B cell (primary cell): ENCODE data around the gene CCBE1. TPM values are rescaled to one million over a fixed set of nuclear protein-coding genes. Genes with fewer than 3 reads are reported as not detected.

ENCODE experiments used
- ATAC-seq: fragments of 200-7000 bp; cut with Tn5 transposase; one replicate; pipeline ENCODE4 v1.10.0; 2021; ENCODE audit warnings: low read depth, mild to moderate bottlenecking, moderate number of reproducible peaks, moderate library complexity
- CTCF ChIA-PET: fragments of 350-600 bp; sonication (Branson Sonifier 250); formaldehyde crosslinking; loops from one replicate; lab custom pipeline; 2021; ENCODE audit warnings: antibody characterized with exemption, inconsistent platforms; lab: Charles Lee
- POLR2A ChIA-PET: fragments of 350-600 bp; sonication (Branson Sonifier 250); formaldehyde crosslinking; loops from one replicate; lab custom pipeline; 2021; ENCODE audit warnings: antibody characterized with exemption; lab: Charles Lee
- DNase-seq: peaks from one replicate; pipeline ENCODE4 v3.0.0; 2013
- H2AFZ ChIP-seq: 2 replicates; pipeline ENCODE4 v1.6.1; 2012; ENCODE audit warnings: mild to moderate bottlenecking, low read depth, low read length; ENCODE audit not compliant: insufficient read depth, poor library complexity, severe bottlenecking
- H3K27ac ChIP-seq, 2 donors: 1 replicate in 1 of 2; 2 replicates in 1 of 2; pipeline ENCODE4 v1.5.1; 2012 to 2013; ENCODE audit warnings: low read length in 2 of 2, mild to moderate bottlenecking in 2 of 2, moderate library complexity in 1 of 2
- H3K27me3 ChIP-seq, 4 experiments: fragments of 200-600 bp in 1 of 4; sonication (generic) in 1 of 4; replicated peaks in 1 of 4; 1 replicate in 2 of 4; 2 replicates in 2 of 4; pipeline versions ENCODE4 v1.6.1 to v1.7.0; 2013 to 2016; ENCODE audit warnings: low read length in 3 of 4, mild to moderate bottlenecking in 2 of 4, mixed read lengths in 1 of 4, moderate library complexity in 1 of 4; ENCODE audit not compliant: insufficient read depth in 4 of 4, control insufficient read depth in 3 of 4; ENCODE audit errors: control extremely low read depth in 1 of 4
- H3K36me3 ChIP-seq, 2 experiments: replicated peaks in 1 of 2; 1 replicate in 1 of 2; 2 replicates in 1 of 2; pipeline versions ENCODE4 v1.6.1 to v1.7.1; 2013; ENCODE audit warnings: low read length in 1 of 2; ENCODE audit not compliant: insufficient read depth in 2 of 2, control insufficient read depth in 1 of 2; ENCODE audit errors: control extremely low read depth in 1 of 2, extremely low read depth in 1 of 2
- H3K4me1 ChIP-seq, 2 donors: fragments of 200-600 bp in 1 of 2; sonication (generic) in 1 of 2; 1 replicate in 1 of 2; 2 replicates in 1 of 2; pipeline versions ENCODE4 v1.5.1 to v1.6.1; 2013 to 2017; ENCODE audit warnings: low read length in 2 of 2; ENCODE audit not compliant: control insufficient read depth in 2 of 2, insufficient read depth in 2 of 2
- H3K4me2 ChIP-seq: replicated peaks from 2 replicates; pipeline ENCODE3; 2012; ENCODE audit warnings: mild to moderate bottlenecking, low read depth, low read length; ENCODE audit not compliant: poor library complexity, severe bottlenecking
- H3K4me3 ChIP-seq, 5 experiments: fragments of 200-600 bp in 1 of 5; sonication (generic) in 1 of 5; 1 replicate in 3 of 5; 2 replicates in 2 of 5; pipeline versions ENCODE4 v1.5.1 to v1.7.0; 2011 to 2016; ENCODE audit warnings: low read length in 4 of 5, mild to moderate bottlenecking in 4 of 5, low read depth in 2 of 5, control low read depth in 1 of 5, moderate library complexity in 1 of 5; ENCODE audit not compliant: insufficient read depth in 1 of 5; ENCODE audit errors: control extremely low read depth in 1 of 5, extremely low read depth in 1 of 5
- H3K79me2 ChIP-seq: fragments of 200-600 bp; sonication (generic); one replicate; pipeline ENCODE4 v1.6.0; 2016; ENCODE audit warnings: low read length; ENCODE audit not compliant: control insufficient read depth, insufficient read depth
- H3K9ac ChIP-seq: fragments of 200-600 bp; sonication (generic); 2 replicates; pipeline ENCODE4 v1.6.1; 2017; ENCODE audit warnings: mild to moderate bottlenecking, low read length, moderate library complexity
- H3K9me3 ChIP-seq, 3 donors: one replicate each; pipeline versions ENCODE4 v1.6.1 to v1.7.1; 2013; ENCODE audit warnings: low read length in 2 of 3; ENCODE audit not compliant: control insufficient read depth in 2 of 3, insufficient read depth in 1 of 3; ENCODE audit errors: control extremely low read depth in 1 of 3
- H4K20me1 ChIP-seq: 2 replicates; pipeline ENCODE4 v1.6.0; 2012; ENCODE audit warnings: mild to moderate bottlenecking, low read length; ENCODE audit not compliant: insufficient read depth, control insufficient read depth, poor library complexity, severe bottlenecking
- H3K27ac Mint-ChIP-seq: one replicate; pipeline ENCODE4 v1.8.0; 2021; ENCODE audit warnings: mixed read lengths
- H3K27me3 Mint-ChIP-seq: one replicate; pipeline ENCODE4 v1.8.0; 2021; ENCODE audit warnings: mixed read lengths
- H3K4me1 Mint-ChIP-seq: one replicate; pipeline ENCODE4 v1.8.0; 2021; ENCODE audit warnings: mixed read lengths
- H3K4me3 Mint-ChIP-seq: one replicate; pipeline ENCODE4 v1.8.0; 2021; ENCODE audit warnings: mixed read lengths
- H3K9me3 Mint-ChIP-seq: one replicate; pipeline ENCODE4 v1.8.0; 2022; ENCODE audit warnings: mixed read lengths; ENCODE audit not compliant: insufficient read depth
- EZH2 ChIP-seq: IDR thresholded peaks from 2 replicates; pipeline ENCODE4 v1.6.1; 2012; ENCODE audit warnings: borderline replicate concordance, low read depth, mild to moderate bottlenecking, moderate library complexity, low read length; ENCODE audit not compliant: insufficient read depth, poor library complexity, severe bottlenecking
- WGBS: methylation state at CpG from one replicate; pipeline ENCODE4 v1.1.5; 2013; ENCODE audit warnings: missing lambda C conversion rate; ENCODE audit not compliant: insufficient coverage; 5-methylcytosine and 5-hydroxymethylcytosine counted together
- intact Hi-C: fragments of 100-400 bp; cut with micrococcal nuclease; formaldehyde crosslinking; loops from one replicate; pipeline ENCODE4 v1.10.0; 2022
- polyA plus RNA-seq: library from polyadenylated mRNA; depleted of rRNA; stranded (reverse); fragments of >200 nt; gene quantifications from 2 replicates; pipeline ENCODE4 v1.2.3, GENCODE V29; 2012
- total RNA-seq, 2 donors: library from RNA; stranded (reverse); fragments of 120-200 nt in 1 of 2; gene quantifications; 1 replicate in 1 of 2; 2 replicates in 1 of 2; pipeline versions ENCODE4 v1.2.3 to v1.2.4, GENCODE V29; 2013 to 2022
- TF ChIP-seq, protein P1 (sequence below): fragments of 200-600 bp; IDR thresholded peaks from one replicate; pipeline ENCODE4 v1.8.0; 2022; ENCODE audit warnings: antibody characterized with exemption, mild to moderate bottlenecking

Gene CCBE1
- total and polyA plus RNA-seq, 2 donors (not counting 1 experiment from before 2014, with no cell fraction given) = not detected

DNA sequence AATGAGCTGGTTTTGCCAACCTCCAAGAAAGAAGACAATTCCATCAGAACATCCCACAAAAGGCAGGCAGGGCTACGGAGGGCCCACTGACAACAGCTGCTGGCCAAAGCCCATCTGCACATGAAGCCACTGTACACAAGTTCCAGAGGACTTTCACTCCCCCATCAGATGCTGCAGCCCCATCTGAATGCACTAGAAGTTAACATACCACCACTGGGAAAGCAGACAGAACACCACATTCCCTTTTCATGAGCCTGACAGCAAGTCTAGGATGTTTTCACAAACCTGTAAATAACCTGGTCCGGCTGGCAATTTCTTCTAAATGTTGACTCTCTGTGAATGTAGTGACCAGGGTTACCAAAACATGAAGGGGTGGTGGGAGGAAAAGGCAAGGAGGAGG, 41.5 kb downstream of the CCBE1 start:
- Histone ChIP-seq H3K36me3 (no peaks in the 10 kb centered on the region), H3K27ac (no peak overlapping the region), H2AFZ (no peak overlapping the region), H3K4me3 (no peak overlapping the region), H3K9me3 (no peaks in the 10 kb centered on the region), H3K4me2 (no peak overlapping the region), H3K9ac (no peak overlapping the region), H3K27me3 (no peaks in the 10 kb centered on the region), H4K20me1 (no peaks in the 10 kb centered on the region), H3K79me2 (no peaks in the 10 kb centered on the region), H3K4me1 (no peaks in the 10 kb centered on the region)
- H3K9me3 Mint-ChIP-seq = no peaks in the 10 kb centered on the region
- 88% methylated on average over 1 of the region's 2 CpGs for WGBS
- ChIA-PET POLR2A (no interaction called here), CTCF (no interaction called here)
- no peaks in the 10 kb centered on the region for H3K4me1 Mint-ChIP-seq
- no peak overlapping the region for H3K27ac Mint-ChIP-seq
- no peak for DNase-seq
- TF ChIP-seq, protein P1, sequence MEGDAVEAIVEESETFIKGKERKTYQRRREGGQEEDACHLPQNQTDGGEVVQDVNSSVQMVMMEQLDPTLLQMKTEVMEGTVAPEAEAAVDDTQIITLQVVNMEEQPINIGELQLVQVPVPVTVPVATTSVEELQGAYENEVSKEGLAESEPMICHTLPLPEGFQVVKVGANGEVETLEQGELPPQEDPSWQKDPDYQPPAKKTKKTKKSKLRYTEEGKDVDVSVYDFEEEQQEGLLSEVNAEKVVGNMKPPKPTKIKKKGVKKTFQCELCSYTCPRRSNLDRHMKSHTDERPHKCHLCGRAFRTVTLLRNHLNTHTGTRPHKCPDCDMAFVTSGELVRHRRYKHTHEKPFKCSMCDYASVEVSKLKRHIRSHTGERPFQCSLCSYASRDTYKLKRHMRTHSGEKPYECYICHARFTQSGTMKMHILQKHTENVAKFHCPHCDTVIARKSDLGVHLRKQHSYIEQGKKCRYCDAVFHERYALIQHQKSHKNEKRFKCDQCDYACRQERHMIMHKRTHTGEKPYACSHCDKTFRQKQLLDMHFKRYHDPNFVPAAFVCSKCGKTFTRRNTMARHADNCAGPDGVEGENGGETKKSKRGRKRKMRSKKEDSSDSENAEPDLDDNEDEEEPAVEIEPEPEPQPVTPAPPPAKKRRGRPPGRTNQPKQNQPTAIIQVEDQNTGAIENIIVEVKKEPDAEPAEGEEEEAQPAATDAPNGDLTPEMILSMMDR = no peak
- no peak for TF ChIP-seq EZH2
- H3K27me3 Mint-ChIP-seq = peaks cover 11% of the 10 kb centered on the region
- no peak overlapping the region for H3K4me3 Mint-ChIP-seq
- intact Hi-C loops = no loop called here
- no peak for ATAC-seq

DNA sequence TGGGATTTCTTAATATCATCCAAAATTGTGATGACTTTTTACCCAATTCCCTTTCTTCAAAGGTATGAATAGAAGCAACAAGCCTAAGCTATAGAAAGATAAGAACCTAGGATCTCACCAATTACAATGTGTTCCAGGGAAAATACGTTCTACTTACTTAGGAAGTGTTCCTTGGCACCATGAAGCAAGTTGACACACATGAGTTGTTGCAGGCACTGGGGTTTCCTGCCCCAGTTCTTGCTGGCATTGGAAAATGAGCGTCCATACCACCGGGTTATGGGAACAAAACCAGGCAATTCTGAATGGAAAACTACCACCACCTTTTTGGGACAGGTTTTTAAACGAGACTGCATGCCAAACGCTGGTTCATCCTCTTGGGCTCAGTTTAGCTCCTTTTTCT, 46.2 kb downstream of the CCBE1 start:
- H2AFZ ChIP-seq = no peak overlapping the region
- no peaks in the 10 kb centered on the region for H3K36me3 ChIP-seq
- ChIA-PET CTCF (no interaction called here), POLR2A (no interaction called here)
- H3K4me3 ChIP-seq = no peak overlapping the region
- no peak overlapping the region for H3K4me3 Mint-ChIP-seq
- H3K9me3 ChIP-seq = no peaks in the 10 kb centered on the region
- H3K27ac Mint-ChIP-seq = no peak overlapping the region
- H3K4me1 Mint-ChIP-seq = no peaks in the 10 kb centered on the region
- no peak overlapping the region for H3K27ac ChIP-seq
- ATAC-seq (no peak), DNase-seq (no peak)
- 91% methylated on average over 3 of the region's 5 CpGs for WGBS
- H3K79me2 ChIP-seq = no peaks in the 10 kb centered on the region
- no peak overlapping the region for H3K9ac ChIP-seq
- intact Hi-C loops = no loop called here
- H4K20me1 ChIP-seq = no peaks in the 10 kb centered on the region
- peaks cover 18% of the 10 kb centered on the region for H3K27me3 Mint-ChIP-seq
- no peak overlapping the region for H3K4me2 ChIP-seq
- TF ChIP-seq EZH2 = no peak
- TF ChIP-seq, protein P1 = no peak
- no peaks in the 10 kb centered on the region for H3K4me1 ChIP-seq
- no peaks in the 10 kb centered on the region for H3K9me3 Mint-ChIP-seq
- peaks cover 0 to 6% (median 0%) of the 10 kb centered on the region in 4 experiments for H3K27me3 ChIP-seq
